Hepatocyte (in vitro differentiated cells): Measurements from ENCODE around the gene CD1D.

Experiments
- CTCF ChIP-seq: fragments of 200-600 bp; sonication (generic); IDR thresholded peaks from 2 replicates; pipeline ENCODE4 v1.5.1; 2016; ENCODE audit warnings: antibody characterized with exemption, mild to moderate bottlenecking; ENCODE audit not compliant: poor library complexity
- EZH2 ChIP-seq: fragments of 200-600 bp; sonication (generic); IDR thresholded peaks from 2 replicates; pipeline ENCODE4 v1.6.1; 2016; ENCODE audit warnings: antibody characterized with exemption, mild to moderate bottlenecking, borderline replicate concordance
- EZH2phosphoT487 ChIP-seq: fragments of 200-600 bp; sonication (generic); IDR thresholded peaks from one replicate; pipeline ENCODE4 v1.6.1; 2018; ENCODE audit warnings: antibody characterized with exemption, mild to moderate bottlenecking, low read depth, moderate library complexity; ENCODE audit not compliant: unreplicated experiment, severe bottlenecking

- no peak for TF ChIP-seq CTCF
- TF ChIP-seq EZH2, result no peak
- TF ChIP-seq EZH2phosphoT487, result no peak
Observed at GRCh38 chr1:158208586-158209116, 28.0 kb downstream of the CD1D start.
